HepG2 (cell line): ENCODE measurements around the gene SUSD3. TPM values are rescaled to one million over a fixed set of nuclear protein-coding genes. Genes with fewer than 3 reads are reported as not detected.
A peak's percentile ranks its signal among the peaks of the same experiment; 100 is the strongest.

Experiments
- AHDC1 ChIP-seq: sonication (generic); formaldehyde crosslinking; IDR thresholded peaks from 2 replicates; pipeline ENCODE4 v1.5.1; 2020; ENCODE audit warnings: mild to moderate bottlenecking, missing genetic modification reagents, borderline replicate concordance
- HES4 ChIP-seq: sonication (generic); formaldehyde crosslinking; IDR thresholded peaks from 2 replicates; pipeline ENCODE4 v1.9.0; 2021; ENCODE audit warnings: mild to moderate bottlenecking, missing genetic modification reagents, borderline replicate concordance
- IKZF4 ChIP-seq: sonication (generic); formaldehyde crosslinking; IDR thresholded peaks from 2 replicates; pipeline ENCODE4 v1.5.1; 2020; ENCODE audit warnings: borderline replicate concordance, mild to moderate bottlenecking, low read depth, missing genetic modification reagents; ENCODE audit errors: not compliant biosample characterization
- KLF11 ChIP-seq: IDR thresholded peaks from 2 replicates; pipeline ENCODE4 v1.6.1; 2016; ENCODE audit warnings: missing compliant biosample characterization
- KLF12 ChIP-seq: sonication (generic); formaldehyde crosslinking; IDR thresholded peaks from 2 replicates; pipeline ENCODE4 v1.4.0; 2020; ENCODE audit warnings: missing genetic modification reagents, borderline replicate concordance
- MTF2 ChIP-seq: sonication (generic); formaldehyde crosslinking; IDR thresholded peaks from 2 replicates; pipeline ENCODE4 v1.5.0; 2020; ENCODE audit warnings: missing genetic modification reagents, borderline replicate concordance
- NFE2L2 ChIP-seq: fragments of 150-350 bp; IDR thresholded peaks from 2 replicates; pipeline ENCODE4 v1.6.1; 2014; ENCODE audit warnings: low read length
- PHF5A ChIP-seq: IDR thresholded peaks from one replicate; pipeline ENCODE4 v1.6.1; 2018; ENCODE audit warnings: low read depth, missing genetic modification reagents; ENCODE audit not compliant: unreplicated experiment
- RBFOX2 ChIP-seq: fragments of 200-400 bp; formaldehyde crosslinking; IDR thresholded peaks from 2 replicates; pipeline ENCODE4 v1.6.1; 2017; ENCODE audit warnings: low read depth, mild to moderate bottlenecking, low read length
- ZFP1 ChIP-seq: IDR thresholded peaks from 2 replicates; pipeline ENCODE4 v1.6.1; 2016
- ZMYM3 ChIP-seq: sonication (generic); formaldehyde crosslinking; IDR thresholded peaks from 2 replicates; pipeline ENCODE4 v1.5.1; 2020; ENCODE audit warnings: mild to moderate bottlenecking, missing genetic modification reagents
- ZNF205 ChIP-seq: IDR thresholded peaks from 2 replicates; pipeline ENCODE4 v1.6.1; 2018; ENCODE audit warnings: missing biosample characterization, missing genetic modification reagents
- ZNF24 ChIP-seq: fragments of 450-650 bp; IDR thresholded peaks from 2 replicates; pipeline ENCODE4 v1.6.1; 2017; ENCODE audit warnings: antibody characterized with exemption, mild to moderate bottlenecking
- ZNF274 ChIP-seq: sonication (generic); formaldehyde crosslinking; IDR thresholded peaks from 2 replicates; pipeline ENCODE4 v1.5.1; 2020; ENCODE audit warnings: mild to moderate bottlenecking, missing genetic modification reagents
- ZNF652 ChIP-seq: IDR thresholded peaks from 2 replicates; pipeline ENCODE4 v1.6.1; 2016; ENCODE audit warnings: low read depth, borderline replicate concordance
- ZNF703 ChIP-seq: sonication (generic); formaldehyde crosslinking; IDR thresholded peaks from 2 replicates; pipeline ENCODE4 v1.5.1; 2020; ENCODE audit warnings: missing genetic modification reagents, mild to moderate bottlenecking, moderate library complexity, borderline replicate concordance
- ZNF749 ChIP-seq: sonication (generic); formaldehyde crosslinking; IDR thresholded peaks from 2 replicates; pipeline ENCODE4 v1.8.0; 2022; ENCODE audit warnings: mild to moderate bottlenecking, missing genetic modification reagents, moderate library complexity, borderline replicate concordance
- ZNF781 ChIP-seq: sonication (generic); formaldehyde crosslinking; IDR thresholded peaks from 2 replicates; pipeline ENCODE4 v1.5.1; 2020; ENCODE audit warnings: borderline replicate concordance, mild to moderate bottlenecking, missing genetic modification reagents; ENCODE audit errors: not compliant biosample characterization
- polyA plus RNA-seq, 8 experiments: library from polyadenylated mRNA; depleted of rRNA in 3 of 8; stranded (reverse) in 7 of 8; unstranded in 1 of 8; fragments of >200 nt; fragmentation: Illumina TruSeq in 4 of 8; extraction: Trizol in 4 of 8; gene quantifications; 2 replicates each; pipeline versions ENCODE4 v1.2.1 to v1.2.3, GENCODE V29; 2011 to 2016; ENCODE audit warnings: low read depth in 4 of 8, missing spikeins in 1 of 8, mixed read lengths in 1 of 8; ENCODE audit not compliant: insufficient read depth in 1 of 8
- total RNA-seq, 5 experiments: library from RNA; depleted of rRNA; stranded (reverse); fragments of >200 nt; fragmentation: Illumina TruSeq; extraction: Trizol; gene quantifications; 2 replicates each; pipeline ENCODE4 v1.2.3, GENCODE V29; 2016; ENCODE audit warnings: low read depth in 1 of 5
- TF ChIP-seq, protein P1 (sequence below): sonication (generic); formaldehyde crosslinking; IDR thresholded peaks from 2 replicates; pipeline ENCODE4 v1.5.1; 2020; ENCODE audit warnings: missing genetic modification reagents, mild to moderate bottlenecking, borderline replicate concordance
- TF ChIP-seq, protein P2 (sequence below): sonication (generic); formaldehyde crosslinking; IDR thresholded peaks from 2 replicates; pipeline ENCODE4 v1.4.0; 2020; ENCODE audit warnings: missing genetic modification reagents

The SUSD3 gene
- total and polyA plus RNA-seq, 2 of the 13 experiments (the other 11 are each of a cell fraction or from before 2014, with no cell fraction given): 7.0 to 9.1 TPM

DNA sequence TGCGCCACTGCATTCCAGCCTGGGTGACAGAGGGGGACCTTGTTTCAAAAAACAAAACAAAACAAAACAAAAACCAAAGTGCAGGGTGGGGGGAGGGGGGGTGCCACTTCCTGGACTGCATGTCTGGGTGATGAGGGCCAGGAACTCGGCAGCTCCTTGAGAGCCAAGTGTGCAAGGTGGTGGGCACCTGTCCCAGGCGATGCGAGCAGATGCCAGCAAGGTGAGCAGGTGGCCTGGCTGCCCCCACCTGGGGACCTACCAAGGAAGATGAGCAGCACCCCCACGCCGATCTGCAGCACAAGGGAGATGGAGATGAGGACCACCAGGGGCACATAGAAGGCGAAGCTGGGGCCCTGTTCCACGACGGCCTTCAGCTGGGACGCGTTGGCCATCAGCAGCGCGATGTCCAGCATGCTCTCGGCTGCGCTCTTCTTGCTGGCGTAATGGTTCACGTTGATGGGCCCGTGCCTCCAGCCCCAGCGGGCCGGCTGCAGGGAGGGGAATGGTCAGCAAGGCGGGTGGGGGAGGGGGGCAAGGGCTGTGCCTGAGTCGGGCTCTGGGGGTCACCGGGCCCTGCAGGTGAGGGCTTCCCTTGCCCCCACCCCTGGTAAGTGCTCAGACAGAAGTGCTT, 67.8 kb downstream of the SUSD3 start (continued):
- TF ChIP-seq, protein P1, sequence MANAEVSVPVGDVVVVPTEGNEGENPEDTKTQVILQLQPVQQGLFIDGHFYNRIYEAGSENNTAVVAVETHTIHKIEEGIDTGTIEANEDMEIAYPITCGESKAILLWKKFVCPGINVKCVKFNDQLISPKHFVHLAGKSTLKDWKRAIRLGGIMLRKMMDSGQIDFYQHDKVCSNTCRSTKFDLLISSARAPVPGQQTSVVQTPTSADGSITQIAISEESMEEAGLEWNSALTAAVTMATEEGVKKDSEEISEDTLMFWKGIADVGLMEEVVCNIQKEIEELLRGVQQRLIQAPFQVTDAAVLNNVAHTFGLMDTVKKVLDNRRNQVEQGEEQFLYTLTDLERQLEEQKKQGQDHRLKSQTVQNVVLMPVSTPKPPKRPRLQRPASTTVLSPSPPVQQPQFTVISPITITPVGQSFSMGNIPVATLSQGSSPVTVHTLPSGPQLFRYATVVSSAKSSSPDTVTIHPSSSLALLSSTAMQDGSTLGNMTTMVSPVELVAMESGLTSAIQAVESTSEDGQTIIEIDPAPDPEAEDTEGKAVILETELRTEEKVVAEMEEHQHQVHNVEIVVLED (CRISPR knock-in tag): no peak
- TF ChIP-seq ZNF652 (CRISPR knock-in tag) (no peak), MTF2 (CRISPR knock-in tag) (no peak), ZNF749 (CRISPR knock-in tag) (no peak), ZNF703 (no peak), PHF5A (CRISPR knock-in tag) (no peak), KLF11 (CRISPR knock-in tag) (no peak), AHDC1 (CRISPR knock-in tag) (no peak), ZNF274 (CRISPR knock-in tag) (peak; percentile 8; the same call in 1 of the 2 replicates), RBFOX2 (peak; percentile 44; the same call in 1 of the 2 replicates), NFE2L2 (no peak), IKZF4 (no peak), KLF12 (CRISPR knock-in tag) (0 out of 2 replicates have a peak, but pooled peaks have one; percentile 21), HES4 (0 out of 2 replicates have a peak, but pooled peaks have one; percentile 30), ZNF205 (CRISPR knock-in tag) (no peak), ZNF24 (no peak), ZNF781 (CRISPR knock-in tag) (no peak), ZMYM3 (no peak), ZFP1 (CRISPR knock-in tag) (no peak)
- TF ChIP-seq, protein P2, sequence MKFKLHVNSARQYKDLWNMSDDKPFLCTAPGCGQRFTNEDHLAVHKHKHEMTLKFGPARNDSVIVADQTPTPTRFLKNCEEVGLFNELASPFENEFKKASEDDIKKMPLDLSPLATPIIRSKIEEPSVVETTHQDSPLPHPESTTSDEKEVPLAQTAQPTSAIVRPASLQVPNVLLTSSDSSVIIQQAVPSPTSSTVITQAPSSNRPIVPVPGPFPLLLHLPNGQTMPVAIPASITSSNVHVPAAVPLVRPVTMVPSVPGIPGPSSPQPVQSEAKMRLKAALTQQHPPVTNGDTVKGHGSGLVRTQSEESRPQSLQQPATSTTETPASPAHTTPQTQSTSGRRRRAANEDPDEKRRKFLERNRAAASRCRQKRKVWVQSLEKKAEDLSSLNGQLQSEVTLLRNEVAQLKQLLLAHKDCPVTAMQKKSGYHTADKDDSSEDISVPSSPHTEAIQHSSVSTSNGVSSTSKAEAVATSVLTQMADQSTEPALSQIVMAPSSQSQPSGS: no peak
